ENCODE data around the gene SNX11. TPM values are rescaled to one million over a fixed set of nuclear protein-coding genes. Genes with fewer than 3 reads are reported as not detected.

Gene SNX11
- total RNA-seq, 1 experiment from 2014 or later, result 28.1 TPM

DNA sequence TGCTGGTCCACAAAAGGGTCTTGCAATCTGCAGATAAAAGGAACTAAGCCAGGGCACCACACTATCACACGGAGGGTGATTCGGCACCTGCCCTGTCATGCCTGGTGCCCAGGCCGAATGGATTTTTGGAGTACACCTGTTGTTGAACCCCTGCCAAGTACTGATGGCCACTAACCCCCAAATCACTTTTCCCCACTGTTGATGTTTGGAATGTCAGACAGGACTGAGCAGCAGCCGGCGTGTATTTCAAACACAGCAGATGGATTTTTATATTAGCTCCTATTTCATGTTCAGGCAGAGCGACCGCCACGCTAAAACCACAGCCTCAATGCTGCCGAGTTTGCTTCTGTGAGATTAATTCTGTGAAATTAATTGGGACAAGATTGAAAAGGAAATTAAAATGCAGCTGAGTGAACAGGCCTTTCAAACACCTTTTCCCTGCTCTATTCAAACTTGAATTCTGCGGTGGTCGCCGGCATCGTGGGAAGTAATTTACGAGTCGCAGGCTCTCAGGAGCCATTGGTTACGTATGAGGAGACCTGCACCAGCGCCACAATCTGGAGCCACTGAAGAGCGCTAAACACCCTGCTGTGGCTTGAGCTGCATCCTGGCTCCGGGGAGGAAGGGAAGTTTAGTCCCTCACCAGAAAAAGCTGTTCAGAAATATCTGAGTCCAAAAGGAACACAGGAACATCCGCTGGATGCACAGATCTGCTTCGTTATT lies 48.5 kb downstream of the SNX11 start:
- intact Hi-C loops (cut with micrococcal nuclease; ENCODE audit: unreplicated experiment), result no loop called here
- POLR2A ChIA-PET, result no interaction called here
- Histone ChIP-seq H3K36me3 (ENCODE audit: control insufficient read depth, insufficient read depth, low read length) (no peaks in the 10 kb centered on the region), H3K27me3 (ENCODE audit: control insufficient read depth, insufficient read depth, low read length) (peaks cover 9% of the 10 kb centered on the region), H3K4me3 (ENCODE audit: low read depth in 2 of 2, low read length in 2 of 2) (no peak overlapping the region), H3K9me3 (ENCODE audit: control insufficient read depth, insufficient read depth, low read depth, low read length) (no peaks in the 10 kb centered on the region), H3K27ac (ENCODE audit: low read length) (no peak overlapping the region), H3K4me1 (ENCODE audit: control insufficient read depth, insufficient read depth, low read length) (peaks cover 5% of the 10 kb centered on the region; the same call in 1 of the 2 replicates)
- CTCF ChIA-PET, result interaction anchor here (0.5 to 0.8 kb wide), 2 partner anchors 60 to 107 kb away, joined by 3 to 6 read pairs; no protein-coding TSS in a partner anchor
- in situ Hi-C loops (cut with HindIII; ENCODE audit: low pct_unique_long_range_greater_than_20kb, low sequenced_read_pairs), result no loop called here
- no TSS peak for BruUV-seq (replicated peaks)
- ATAC-seq, result no peak
- DNase-seq (ENCODE audit: low read depth, low spot score), result no peak
- TF ChIP-seq POLR2AphosphoS5 (IDR thresholded peaks at IDR 0.05; ENCODE audit: low read depth, low read length), result no peak
- no peak for TF ChIP-seq SIN3A (IDR thresholded peaks at IDR 0.05; ENCODE audit: borderline replicate concordance, insufficient read depth, low read depth, low read length)
- no peak for TF ChIP-seq TCF7L2 (IDR thresholded peaks at IDR 0.05; ENCODE audit: low read depth, low read length)
- TF ChIP-seq, protein P1, sequence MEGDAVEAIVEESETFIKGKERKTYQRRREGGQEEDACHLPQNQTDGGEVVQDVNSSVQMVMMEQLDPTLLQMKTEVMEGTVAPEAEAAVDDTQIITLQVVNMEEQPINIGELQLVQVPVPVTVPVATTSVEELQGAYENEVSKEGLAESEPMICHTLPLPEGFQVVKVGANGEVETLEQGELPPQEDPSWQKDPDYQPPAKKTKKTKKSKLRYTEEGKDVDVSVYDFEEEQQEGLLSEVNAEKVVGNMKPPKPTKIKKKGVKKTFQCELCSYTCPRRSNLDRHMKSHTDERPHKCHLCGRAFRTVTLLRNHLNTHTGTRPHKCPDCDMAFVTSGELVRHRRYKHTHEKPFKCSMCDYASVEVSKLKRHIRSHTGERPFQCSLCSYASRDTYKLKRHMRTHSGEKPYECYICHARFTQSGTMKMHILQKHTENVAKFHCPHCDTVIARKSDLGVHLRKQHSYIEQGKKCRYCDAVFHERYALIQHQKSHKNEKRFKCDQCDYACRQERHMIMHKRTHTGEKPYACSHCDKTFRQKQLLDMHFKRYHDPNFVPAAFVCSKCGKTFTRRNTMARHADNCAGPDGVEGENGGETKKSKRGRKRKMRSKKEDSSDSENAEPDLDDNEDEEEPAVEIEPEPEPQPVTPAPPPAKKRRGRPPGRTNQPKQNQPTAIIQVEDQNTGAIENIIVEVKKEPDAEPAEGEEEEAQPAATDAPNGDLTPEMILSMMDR (IDR thresholded peaks at IDR 0.05), result no peak
- TF ChIP-seq, protein P2, sequence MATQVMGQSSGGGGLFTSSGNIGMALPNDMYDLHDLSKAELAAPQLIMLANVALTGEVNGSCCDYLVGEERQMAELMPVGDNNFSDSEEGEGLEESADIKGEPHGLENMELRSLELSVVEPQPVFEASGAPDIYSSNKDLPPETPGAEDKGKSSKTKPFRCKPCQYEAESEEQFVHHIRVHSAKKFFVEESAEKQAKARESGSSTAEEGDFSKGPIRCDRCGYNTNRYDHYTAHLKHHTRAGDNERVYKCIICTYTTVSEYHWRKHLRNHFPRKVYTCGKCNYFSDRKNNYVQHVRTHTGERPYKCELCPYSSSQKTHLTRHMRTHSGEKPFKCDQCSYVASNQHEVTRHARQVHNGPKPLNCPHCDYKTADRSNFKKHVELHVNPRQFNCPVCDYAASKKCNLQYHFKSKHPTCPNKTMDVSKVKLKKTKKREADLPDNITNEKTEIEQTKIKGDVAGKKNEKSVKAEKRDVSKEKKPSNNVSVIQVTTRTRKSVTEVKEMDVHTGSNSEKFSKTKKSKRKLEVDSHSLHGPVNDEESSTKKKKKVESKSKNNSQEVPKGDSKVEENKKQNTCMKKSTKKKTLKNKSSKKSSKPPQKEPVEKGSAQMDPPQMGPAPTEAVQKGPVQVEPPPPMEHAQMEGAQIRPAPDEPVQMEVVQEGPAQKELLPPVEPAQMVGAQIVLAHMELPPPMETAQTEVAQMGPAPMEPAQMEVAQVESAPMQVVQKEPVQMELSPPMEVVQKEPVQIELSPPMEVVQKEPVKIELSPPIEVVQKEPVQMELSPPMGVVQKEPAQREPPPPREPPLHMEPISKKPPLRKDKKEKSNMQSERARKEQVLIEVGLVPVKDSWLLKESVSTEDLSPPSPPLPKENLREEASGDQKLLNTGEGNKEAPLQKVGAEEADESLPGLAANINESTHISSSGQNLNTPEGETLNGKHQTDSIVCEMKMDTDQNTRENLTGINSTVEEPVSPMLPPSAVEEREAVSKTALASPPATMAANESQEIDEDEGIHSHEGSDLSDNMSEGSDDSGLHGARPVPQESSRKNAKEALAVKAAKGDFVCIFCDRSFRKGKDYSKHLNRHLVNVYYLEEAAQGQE (IDR thresholded peaks at IDR 0.05; ENCODE audit: insufficient read depth in 1 of 2, low read depth in 2 of 2, low read length in 1 of 2), result no peak

DNA sequence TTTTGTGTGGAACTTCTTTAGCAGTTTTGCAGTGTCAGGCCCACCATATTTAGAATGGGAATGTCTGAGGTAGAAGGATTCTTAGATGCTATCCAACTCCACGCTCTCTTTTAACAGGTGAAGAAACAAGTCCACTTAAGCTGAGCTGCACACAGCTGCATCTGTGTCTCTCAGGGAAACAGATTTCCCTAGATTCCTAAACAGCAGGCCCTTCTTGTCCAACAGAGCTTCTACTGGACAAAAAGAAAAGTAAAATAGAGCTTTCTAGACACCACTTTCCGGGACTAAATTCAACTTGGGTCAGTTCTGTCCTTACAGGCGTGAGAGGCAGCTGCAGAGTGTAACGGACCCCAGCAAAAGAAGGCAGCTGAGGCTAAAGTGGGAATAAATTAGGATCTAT lies 51.7 kb downstream of the SNX11 start:
- no TSS peak for BruUV-seq (replicated peaks)
- ChIA-PET CTCF (interaction anchor here (0.6 to 0.7 kb wide), 3 partner anchors 44 to 429 kb away, joined by 5 to 9 read pairs (median 8); no protein-coding TSS in a partner anchor), POLR2A (interaction anchor here (0.7 kb wide), 1 partner anchor 123 kb away, joined by 7 read pairs; no protein-coding TSS in a partner anchor)
- H3K9me3 ChIP-seq (ENCODE audit: control insufficient read depth, insufficient read depth, low read depth, low read length), result no peaks in the 10 kb centered on the region
- intact Hi-C loops (cut with micrococcal nuclease; ENCODE audit: unreplicated experiment) (no loop called here), in situ Hi-C loops (cut with HindIII; ENCODE audit: low pct_unique_long_range_greater_than_20kb, low sequenced_read_pairs) (no loop called here)
- ATAC-seq, result no peak
- no peaks in the 10 kb centered on the region for H3K36me3 ChIP-seq (ENCODE audit: control insufficient read depth, insufficient read depth, low read length)
- H3K27ac ChIP-seq (ENCODE audit: low read length), result no peak overlapping the region
- TF ChIP-seq, protein P1 (IDR thresholded peaks at IDR 0.05), result no peak
- TF ChIP-seq POLR2AphosphoS5 (IDR thresholded peaks at IDR 0.05; ENCODE audit: low read depth, low read length), result no peak
- no peak overlapping the region for H3K4me3 ChIP-seq (ENCODE audit: low read depth in 2 of 2, low read length in 2 of 2)
- H3K4me1 ChIP-seq (ENCODE audit: control insufficient read depth, insufficient read depth, low read length), result peaks cover 11% of the 10 kb centered on the region
- H3K27me3 ChIP-seq (ENCODE audit: control insufficient read depth, insufficient read depth, low read length), result no peaks in the 10 kb centered on the region
- no peak for DNase-seq (ENCODE audit: low read depth, low spot score)
